Effector CD4-positive, alpha-beta T cell (primary cell): ENCODE results near the gene LIMA1.
"Not testable (repeated sequence)": the region's sequence is repeated elsewhere in the genome, so short reads cannot be mapped to it uniquely, and the experiment has no call there.

Experiments used
- DNase-seq: peaks from one replicate; pipeline ENCODE4 v3.0.0-alpha.2; 2020

LIMA1 gene

DNA sequence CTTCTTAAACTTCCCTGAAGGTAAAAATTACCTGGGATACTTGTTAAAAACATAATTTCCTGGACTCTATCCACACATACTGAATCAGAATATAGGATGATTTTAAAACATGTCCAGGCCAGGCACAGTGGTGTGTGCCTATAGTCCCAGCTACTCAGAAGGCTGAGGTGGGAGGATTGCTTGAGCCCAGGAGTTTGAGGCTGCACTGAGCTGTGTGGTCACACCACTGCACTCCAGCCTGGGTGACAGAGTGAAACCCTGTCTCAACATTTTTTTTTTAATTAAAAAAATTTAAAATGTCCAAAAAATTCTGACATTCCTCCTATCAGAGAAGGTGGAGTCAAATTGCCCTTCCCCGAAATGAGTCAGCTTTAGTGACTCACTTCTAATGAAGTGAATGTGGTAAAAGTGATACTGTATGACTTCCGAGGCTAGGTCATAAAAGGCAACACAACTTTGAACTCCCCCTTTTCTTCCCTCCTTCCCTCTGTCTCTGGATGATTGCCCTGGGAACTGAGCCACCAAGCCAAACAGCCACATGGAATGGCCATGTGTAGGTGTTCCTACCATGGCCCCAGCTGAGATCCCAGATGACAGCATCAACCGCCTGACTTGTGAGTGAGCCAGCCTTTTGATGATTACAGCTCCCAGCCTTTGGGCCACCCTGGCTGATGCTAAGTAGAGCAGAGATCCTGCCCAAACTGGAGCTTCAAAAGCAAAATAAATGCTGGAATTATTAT, 36.3 kb downstream of the LIMA1 start:
- DNase-seq, result no peak

DNA sequence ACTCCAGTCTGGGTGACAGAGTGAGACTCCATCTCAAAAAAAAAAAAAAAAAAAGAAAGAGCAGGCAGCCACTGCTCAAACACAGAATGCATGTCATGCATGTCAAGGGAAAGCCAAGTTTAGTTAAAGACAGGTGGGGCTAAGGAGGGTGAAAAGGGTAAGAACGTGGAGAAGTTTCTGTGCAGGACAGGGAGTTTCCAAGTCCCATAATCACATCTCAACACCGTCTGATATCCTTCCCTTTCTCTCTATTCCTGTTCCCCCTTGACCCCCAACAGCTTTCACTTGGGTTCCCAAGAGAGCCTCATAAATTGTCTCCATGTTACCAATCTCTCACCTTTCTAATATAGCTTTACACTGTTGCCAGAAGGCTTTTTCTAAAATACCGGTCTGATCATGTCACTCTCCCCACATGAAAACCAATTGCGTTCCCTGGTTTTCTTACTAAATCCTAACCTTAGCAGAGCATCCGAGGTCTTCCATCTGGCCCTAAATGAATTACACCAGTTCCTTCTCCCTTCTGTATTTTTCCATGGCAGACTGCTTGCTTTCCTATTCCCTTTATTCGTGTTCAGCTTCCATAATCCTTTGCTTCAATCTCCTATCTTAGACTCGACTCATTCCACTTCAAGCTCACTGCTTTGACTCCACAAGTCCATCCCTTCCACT, 37.0 kb downstream of the LIMA1 start:
- no peak for DNase-seq

DNA sequence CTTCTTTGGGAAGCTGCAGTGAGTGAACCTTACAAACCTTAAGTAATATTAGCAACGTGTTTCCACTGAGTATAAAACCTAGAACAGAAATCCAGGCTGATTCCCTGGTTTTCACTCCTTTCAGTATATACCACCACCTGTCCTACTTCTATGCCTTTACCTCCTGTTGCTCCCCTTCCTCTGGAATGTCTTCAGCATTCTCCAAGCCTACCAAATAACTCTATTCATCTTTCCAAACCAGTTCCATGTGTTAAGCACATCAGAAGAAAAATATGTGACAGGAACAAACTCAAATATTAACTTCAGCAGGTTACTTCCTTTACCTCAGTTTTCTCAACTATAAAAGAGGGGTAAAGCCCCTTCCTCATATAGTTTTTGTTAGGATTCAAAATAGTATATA, 39.8 kb downstream of the LIMA1 start:
- DNase-seq, result no peak

DNA sequence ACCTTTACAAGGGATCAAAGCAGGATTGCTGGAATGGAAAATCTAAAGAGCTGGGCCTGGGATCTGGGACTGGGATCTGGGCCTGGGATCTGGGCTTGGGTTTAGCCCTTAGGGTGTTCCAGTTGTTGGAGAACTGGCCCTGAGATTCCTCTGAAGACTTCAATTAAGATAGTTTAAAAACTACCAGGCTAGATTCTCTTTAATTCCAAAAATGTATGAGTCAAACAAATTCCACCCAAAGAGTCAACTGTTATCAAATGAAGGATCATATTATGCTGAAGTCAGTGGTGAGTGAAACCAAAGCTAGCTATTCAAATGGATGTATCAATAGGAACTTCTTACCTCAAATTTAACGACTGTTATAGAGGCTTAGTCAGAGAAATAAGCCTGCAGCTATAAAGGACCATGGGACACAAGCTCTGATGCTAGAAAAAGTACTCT, 40.5 kb downstream of the LIMA1 start:
- no peak for DNase-seq

DNA sequence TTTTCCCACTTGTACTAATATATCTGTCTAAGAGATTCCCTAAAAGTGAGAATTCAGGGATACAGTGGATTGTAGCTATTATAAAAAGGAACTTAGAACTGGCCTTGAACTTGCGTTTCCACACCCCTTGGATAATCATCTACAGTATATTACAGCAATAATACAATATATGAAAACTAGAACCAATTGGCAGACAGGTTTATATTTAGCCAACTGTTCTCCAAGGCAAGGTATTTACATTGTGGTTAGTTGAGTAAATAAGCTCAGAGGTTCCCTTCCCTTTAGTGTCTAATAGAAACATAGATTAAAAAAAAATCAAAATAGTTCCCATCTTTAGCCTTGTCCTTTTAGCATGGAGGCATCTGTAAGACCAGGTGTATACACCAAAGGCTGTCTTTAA, 42.1 kb downstream of the LIMA1 start:
- DNase-seq, result no peak

DNA sequence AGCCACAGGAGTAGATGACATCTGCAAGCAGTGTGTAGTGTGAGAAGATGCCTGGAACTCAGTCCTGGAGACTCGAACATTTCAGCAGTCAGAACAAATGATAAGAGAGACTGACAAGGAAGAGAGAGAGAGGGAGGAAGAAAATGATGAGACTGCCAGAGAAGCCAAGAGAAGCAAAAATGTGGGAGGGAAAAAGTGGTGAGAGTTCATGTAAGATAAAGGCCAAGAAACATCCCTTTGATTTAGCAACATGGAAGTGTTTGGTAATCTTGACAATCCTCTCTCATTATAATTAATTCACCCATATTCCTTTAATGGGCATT, 42.6 kb downstream of the LIMA1 start:
- DNase-seq, result no peak

DNA sequence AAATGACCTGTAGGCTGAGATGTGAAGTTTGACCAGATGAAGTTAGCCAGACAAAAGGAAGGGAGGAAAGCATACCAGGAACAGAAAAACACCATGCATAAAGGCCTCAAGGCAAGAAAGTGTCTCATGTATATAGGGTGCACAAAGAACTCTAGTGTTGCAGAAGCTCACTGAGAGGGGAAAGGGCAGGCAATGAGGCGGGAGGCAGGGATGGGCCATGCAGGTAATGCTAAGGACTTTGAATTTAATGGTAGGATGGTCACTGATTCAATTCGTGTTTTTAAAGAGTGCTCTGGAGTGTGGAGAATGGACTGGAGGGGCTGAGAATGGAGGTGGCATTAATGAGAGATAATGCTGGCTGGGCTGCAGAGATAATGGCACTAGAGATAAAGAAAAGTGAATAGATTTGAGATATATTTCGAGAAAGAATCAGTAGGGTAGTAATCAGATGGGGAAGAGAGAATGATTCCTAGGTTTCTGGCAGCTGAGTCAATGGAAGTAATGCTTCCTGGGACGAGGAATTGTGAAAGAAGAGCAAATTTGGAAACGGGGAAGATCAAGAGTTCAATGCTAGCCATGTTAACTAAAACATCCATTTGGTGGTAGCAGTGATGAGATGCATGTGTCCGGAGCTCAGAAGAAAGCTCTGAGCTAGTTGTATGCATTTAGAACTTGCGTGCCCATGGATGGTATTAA, 43.1 kb downstream of the LIMA1 start:
- DNase-seq, result no peak

DNA sequence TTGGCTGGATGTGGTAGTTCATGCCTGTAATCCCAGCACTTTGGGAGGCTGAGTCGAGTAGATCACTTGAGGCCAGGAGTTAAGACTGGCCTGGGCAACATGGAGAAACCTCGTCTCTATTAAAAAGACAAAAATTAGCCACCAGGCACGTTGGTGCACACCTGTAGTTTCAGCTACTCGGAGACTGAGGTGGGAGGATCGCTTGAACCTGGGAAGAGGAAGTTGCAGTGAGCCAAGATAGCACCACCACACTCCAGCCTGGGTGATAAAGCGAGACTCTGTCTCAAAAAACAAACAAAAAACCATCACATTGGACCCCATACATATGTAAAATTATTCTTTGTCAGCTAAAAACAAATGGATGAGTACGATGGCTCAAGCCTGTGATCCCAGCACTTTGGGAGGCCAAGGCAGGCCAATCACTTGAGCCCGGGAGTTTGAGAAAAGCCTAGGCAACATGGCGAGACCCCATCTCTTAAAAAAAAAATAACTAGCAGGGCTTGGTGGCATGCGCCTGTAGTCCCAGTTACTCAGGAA, 43.9 kb downstream of the LIMA1 start:
- no peak for DNase-seq

DNA sequence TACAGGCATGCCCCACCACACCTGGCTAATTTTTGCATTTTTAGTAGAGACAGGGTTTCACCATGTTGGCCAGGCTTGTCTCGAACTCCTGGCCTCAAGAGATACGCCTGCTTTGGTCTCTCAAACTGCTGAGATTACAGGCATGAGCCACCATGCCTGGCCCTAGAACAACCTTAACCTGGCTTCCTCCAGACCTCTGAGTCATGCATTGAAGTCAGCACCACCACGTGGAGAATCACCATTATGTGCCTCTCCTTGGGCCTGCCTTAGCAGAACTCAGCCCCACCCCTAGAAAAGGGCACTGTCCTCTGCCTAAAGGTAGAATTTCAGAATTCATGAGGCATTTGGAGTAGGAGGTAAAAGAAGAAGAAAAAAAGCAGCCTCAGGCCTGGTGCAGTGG, 49.0 kb downstream of the LIMA1 start:
- no peak for DNase-seq

DNA sequence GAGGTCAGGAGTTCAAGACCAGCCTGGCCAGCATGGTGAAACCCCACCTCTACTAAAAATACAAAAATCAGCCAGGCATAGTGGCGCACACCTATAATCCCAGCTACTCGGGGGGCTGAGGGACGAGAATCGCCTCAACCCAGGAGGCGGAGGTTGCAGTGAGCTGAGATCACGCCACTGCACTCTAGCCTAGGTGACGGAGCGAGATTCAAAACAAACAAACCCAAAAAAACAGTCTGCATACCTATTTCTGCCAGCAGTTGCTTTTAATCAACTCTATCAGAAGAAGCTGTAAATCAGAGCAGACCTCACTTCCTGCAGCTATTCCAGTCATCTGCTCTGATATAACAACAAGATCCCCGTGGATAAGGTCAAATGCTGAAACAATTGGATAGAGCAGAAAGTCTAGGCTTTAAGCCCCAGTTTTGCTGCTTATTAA, 50.5 kb downstream of the LIMA1 start:
- no peak for DNase-seq

DNA sequence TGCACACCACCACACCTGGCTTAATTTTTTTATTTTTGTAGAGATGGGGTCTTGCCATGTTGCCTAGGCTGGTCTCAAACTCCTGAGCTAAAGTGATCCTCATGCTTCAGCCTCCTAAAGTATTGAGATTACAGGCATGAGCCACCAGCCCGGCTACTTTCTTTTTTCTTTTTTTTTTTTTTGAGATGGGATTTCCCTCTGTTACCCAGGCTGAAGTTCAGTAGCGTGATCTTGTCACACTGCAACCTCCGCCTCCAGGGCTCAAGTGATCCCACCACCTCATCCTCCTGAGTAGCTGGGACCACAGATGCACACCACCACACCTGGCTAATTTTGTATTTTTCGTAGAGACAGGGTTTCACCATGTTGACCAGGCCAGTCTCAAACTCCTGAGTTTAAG, 51.1 kb downstream of the LIMA1 start:
- DNase-seq, result no peak

DNA sequence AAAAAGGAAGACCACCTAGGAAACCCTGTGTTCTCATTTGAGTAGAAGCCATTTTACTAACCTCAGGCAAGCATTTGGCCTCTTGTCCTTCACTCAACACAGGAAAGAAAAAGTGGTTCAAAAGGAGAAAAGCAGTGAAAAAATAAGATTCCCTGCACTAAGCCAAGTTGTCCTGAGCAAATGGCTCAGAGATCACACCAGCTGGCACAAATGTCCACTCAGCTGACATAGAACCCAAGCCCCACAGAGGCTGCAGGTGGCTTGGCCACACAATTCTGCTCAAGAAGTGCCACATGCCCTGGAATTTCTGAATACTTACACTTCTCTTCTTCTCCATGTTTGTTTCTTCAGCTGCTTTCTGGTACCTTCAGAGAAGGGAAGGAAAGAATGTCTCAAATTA, 52.0 kb downstream of the LIMA1 start:
- DNase-seq, result no peak

DNA sequence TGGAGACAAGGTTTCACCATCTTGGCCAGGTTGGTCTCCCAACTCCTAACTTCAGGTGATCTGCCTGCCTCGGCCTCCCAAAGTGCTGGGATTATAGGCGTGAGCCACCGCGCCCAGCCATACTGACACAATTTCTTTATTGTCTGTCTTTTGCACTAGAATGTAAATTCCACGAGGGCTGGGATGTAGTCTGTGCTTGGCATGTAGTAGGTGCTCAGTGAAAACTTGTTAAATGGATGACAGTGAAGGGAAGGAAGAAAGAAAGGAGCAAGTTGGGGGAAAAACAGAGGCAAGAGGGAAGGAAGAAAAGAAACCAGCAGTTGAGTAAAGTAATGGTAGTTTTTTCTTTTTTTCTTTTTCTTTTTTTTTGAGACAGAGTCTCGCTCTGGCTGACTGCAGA, 53.1 kb downstream of the LIMA1 start:
- no peak for DNase-seq

DNA sequence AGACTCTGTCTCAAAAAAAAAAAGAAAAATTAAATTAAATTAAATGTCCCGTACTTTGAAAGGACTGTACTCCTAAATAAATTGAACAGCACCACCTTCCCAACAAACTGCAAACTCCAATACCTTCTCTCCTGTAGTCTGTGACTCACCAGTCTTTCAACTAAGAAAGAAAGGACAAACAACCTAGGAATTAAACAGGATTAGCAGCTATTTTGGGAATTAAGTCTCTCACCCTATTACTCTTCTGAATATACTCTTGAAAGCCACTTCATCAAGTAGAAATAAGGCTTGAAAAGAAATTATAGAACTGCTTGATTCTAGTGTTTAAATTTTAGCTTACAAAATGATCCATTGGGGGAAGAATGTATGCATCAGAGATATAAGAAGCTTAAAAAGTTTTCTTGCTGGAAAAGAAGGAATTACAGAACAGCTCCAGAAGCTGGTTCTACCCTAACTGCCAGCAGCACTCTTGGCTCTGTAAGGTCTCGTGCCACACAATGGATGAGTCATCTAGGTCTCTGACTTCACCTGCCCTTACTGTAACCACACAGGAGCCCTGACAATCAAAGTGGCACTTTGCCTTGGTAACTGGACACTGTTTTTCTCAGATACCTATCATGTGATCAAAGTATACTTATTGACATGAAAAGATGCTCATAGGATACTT, 59.2 kb downstream of the LIMA1 start:
- DNase-seq, result peak; percentile 35

DNA sequence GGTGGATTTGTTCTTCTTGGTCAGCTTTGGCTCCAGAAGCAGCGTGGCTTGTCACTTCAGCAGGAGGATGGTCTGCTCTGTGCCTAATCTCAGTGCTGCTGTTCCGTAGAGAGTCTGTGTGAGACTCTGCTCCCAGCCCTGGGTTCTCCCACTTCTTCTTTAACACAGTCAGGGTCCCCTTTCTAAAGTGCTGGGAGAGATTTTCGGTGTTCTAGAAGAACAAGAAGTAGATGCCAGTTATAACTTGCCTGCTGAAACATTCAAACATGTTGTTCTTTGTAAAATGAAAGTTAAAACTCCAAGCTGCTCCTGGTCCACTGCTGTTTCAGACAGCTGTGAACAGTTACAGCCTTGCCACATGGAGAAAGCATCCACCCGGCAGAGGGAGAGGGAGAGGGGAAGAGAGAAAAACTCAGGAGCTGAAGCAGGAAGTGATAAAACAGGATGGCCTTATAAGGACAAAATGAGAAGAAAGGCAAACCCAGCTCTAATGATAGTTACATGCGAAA, 61.0 kb downstream of the LIMA1 start:
- no peak for DNase-seq

DNA sequence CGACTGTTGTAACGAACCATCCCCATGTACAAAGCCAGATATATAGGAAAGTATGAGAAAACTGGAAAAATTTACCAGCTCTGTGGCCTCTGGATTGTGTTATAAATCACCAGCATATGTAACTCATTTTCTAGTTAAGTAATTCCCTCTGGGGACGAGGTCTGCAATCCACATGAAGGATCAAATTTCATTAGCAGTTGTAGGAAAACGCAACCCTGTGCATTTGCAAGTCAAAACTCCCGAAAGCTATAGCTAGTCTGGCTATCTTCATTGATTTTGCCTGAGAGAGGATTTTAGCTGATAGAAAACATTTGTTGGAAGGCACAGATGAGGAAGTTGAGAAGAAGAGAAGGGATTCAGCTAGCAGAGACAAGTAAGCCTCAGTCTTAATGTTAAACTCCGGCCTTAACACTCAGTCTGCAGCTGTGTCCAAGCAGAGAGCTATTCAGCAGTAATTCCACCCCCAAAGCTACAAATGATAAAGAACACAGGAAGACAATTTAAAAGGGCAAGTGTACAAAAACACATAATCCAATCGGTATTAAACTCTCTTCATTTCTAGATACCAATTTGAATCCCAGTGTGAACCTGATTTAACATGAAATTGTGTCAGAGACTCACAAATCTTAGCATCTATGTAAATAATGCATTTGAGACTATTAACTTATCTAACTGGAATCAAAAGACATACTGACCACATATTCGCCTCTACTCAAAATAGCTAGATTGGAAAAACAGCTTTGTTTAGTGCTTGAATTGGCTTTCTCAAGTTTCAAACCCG, 61.9 kb downstream of the LIMA1 start:
- no peak for DNase-seq

DNA sequence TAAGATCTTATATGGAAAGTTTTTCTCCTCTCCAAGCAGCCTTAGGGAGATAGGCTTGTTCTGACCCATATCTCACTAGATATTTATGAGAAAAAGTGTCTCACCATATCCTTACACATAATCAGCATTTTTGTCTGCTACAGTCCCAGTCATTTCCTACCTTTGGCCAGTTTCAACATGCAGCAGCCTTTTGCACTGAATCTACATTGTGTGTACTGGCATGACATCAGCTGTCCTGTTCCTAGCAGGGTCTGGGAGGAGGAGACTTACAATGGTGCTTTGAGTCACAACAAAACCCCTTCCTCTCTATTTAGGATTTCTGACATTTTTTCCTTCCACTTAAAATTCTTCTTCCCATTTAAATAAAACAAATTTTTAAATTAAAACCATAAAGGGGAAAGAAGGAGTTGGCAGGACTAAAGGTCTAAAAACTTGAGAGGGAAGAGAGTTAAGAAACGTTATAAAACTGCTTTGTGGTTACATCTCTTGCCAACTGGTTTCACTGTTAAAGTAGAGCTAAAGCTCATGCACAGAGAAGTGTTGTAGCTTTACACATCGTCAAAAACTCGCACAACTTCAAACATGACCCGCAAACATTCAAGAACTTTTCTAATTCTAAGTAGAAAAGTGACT, 62.8 kb downstream of the LIMA1 start:
- DNase-seq, result no peak

DNA sequence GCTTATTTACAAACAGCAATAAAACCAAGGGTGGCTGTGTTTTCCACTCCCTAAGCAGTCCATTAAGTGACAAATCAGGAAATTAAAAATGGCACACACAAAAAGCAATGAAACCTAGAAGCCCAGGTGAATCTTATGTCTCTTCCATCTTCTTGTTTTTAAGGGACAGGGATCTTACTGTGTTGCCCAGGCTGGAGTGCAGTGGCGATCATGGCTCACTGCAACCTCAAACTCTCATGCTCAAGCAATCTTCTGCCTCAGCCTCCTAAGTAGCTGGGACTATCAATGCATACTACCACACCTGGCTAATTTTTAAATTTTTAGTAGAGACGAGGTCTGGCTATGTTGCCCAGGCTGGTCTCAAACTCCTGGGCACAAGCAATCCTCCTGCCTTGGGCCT, 63.8 kb downstream of the LIMA1 start:
- DNase-seq, result no peak

DNA sequence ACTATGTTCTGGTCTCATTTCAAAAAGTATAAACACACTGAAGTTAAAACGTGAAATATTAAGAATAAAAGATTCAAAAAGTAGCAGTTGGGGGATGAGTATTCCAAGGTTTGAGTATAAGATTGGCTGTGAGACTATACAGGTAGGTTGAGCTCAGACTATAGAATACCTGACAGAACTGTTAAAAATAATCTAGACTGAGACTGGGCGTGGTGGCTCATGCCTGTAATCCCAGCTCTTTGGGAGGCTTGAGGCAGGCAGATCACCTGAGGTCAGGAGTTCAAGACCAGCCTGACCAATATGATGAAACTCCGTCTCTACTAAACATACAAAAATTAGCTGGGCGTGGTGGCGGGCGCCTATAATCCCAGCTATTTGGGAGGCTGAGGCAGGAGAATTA, 64.3 kb downstream of the LIMA1 start:
- not testable (repeated sequence) for DNase-seq

DNA sequence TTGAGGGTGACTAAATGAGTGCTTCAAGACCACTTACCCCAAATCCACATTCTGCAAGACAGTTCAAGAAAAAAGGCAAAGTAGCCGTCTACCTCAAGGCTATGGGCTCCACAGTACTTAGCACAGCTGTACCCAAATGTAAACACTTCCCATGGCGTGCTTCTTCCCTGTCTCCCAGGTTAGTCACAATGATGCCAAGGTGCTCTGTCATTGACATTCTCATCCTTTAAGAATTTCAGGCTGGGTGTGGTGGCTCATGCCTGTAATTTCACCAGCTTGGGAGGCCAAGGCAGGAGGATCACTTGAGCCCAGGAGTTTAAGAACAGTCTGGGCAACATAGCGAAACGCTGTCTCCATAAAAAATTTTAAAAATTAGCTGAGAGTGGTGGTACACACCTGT, 64.9 kb downstream of the LIMA1 start:
- no peak for DNase-seq

DNA sequence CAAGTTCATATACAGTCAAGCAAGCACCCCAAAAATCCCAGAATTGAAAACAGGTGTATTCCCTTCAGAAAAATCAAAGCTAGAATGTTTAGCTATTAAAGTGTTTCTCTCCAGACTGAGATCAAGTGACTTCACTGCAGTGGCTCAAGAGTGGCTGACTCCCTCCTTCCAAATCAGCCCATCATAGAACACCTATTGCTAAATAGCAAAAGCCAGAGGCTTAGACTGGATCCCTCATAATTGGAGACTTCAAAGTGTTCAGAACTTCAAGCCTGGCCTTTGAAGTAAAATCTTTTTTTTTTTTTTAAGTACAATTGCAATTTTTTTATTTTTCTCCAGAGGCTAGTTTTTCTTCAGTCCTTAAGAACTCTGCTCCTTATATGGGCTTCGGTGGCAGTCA, 66.1 kb downstream of the LIMA1 start:
- no peak for DNase-seq

DNA sequence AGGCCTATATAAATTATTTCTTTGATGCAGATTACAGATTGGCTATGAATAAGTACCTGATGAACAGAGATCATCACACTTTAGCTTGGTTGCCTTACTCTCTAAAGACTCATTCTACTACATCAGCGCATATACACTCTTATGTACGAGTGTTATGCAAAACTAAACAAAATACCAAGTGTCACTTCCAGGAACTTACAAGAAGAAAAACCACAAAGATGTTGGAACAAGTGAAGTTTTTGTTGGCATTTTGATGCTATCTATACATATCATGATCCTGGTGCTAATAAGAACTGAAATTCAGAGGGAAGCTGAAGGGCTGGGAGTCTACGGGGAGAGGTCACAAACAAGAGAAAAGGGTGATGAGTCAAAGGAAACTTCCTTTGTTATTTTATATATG, 68.3 kb downstream of the LIMA1 start:
- DNase-seq, result no peak
